Coronary artery (tissue), 2 donors: Measurements from ENCODE around the gene ZNHIT1.
"Not testable (repeated sequence)": the region's sequence is repeated elsewhere in the genome, so short reads cannot be mapped to it uniquely, and the experiment has no call there.

ENCODE experiments used
- DNase-seq: peaks from one replicate; pipeline ENCODE4 v3.0.0-alpha.2; 2017; ENCODE audit warnings: low spot score
- H3K27ac ChIP-seq, 2 donors: fragments of 200-600 bp; sonication (generic); one replicate each; pipeline ENCODE4 v1.5.1; 2016 to 2019
- H3K4me3 ChIP-seq: fragments of 200-600 bp; sonication (generic); 2 replicates; pipeline ENCODE4 v1.5.1; 2016; ENCODE audit warnings: mild to moderate bottlenecking, moderate library complexity
- CTCF ChIP-seq: fragments of 200-600 bp; sonication (generic); IDR thresholded peaks from one replicate; pipeline ENCODE4 v1.5.1; 2019; ENCODE audit warnings: antibody characterized with exemption

Gene ZNHIT1

GRCh38 chr7:101202603-101202918 is 15.4 kb upstream of the ZNHIT1 start:
- no peak for DNase-seq
- TF ChIP-seq CTCF = no peak
- Histone ChIP-seq H3K27ac (no peak overlapping the region), H3K4me3 (no peak overlapping the region)

- DNase-seq, H3K27ac ChIP-seq, H3K4me3 ChIP-seq: not testable (repeated sequence)
These were observed 13.9 kb upstream of the ZNHIT1 start for GRCh38 chr7:101203740-101204738.

GRCh38 chr7:101205901-101206664 is 11.9 kb upstream of the ZNHIT1 start:
- no peak for DNase-seq
- no peak overlapping the region for H3K4me3 ChIP-seq
- H3K27ac ChIP-seq = no peak overlapping the region
- TF ChIP-seq CTCF = no peak

GRCh38 chr7:101206665-101207042 is 11.3 kb upstream of the ZNHIT1 start:
- DNase-seq = no peak
- no peak overlapping the region for H3K4me3 ChIP-seq
- TF ChIP-seq CTCF = no peak
- no peak overlapping the region for H3K27ac ChIP-seq

- DNase-seq = no peak
- H3K4me3 ChIP-seq = no peak overlapping the region
- TF ChIP-seq CTCF = no peak
- no peak overlapping the region for H3K27ac ChIP-seq
These were observed 10.5 kb upstream of the ZNHIT1 start for GRCh38 chr7:101207459-101207858.

GRCh38 chr7:101208794-101209193 is 9.2 kb upstream of the ZNHIT1 start:
- no peak for TF ChIP-seq CTCF
- Histone ChIP-seq H3K27ac (no peak overlapping the region), H3K4me3 (no peak overlapping the region)
- DNase-seq = no peak

GRCh38 chr7:101210143-101210542 is 7.8 kb upstream of the ZNHIT1 start:
- DNase-seq = no peak
- Histone ChIP-seq H3K27ac (no peak overlapping the region), H3K4me3 (no peak overlapping the region)
- no peak for TF ChIP-seq CTCF
